Osteoblast (primary cell): ENCODE results near the gene LDB3. TPM values are rescaled to one million over a fixed set of nuclear protein-coding genes. Genes with fewer than 3 reads are reported as not detected.

ENCODE experiments used
- DNase-seq: peaks from one replicate; pipeline ENCODE4 v3.0.0; 2011; ENCODE audit warnings: low spot score, mixed read lengths; ENCODE audit not compliant: insufficient read length; ENCODE audit errors: missing footprints
- H2AFZ ChIP-seq: 2 replicates; pipeline ENCODE4 v1.6.0; 2011; ENCODE audit warnings: mild to moderate bottlenecking, low read length
- H3K27ac ChIP-seq: 2 replicates; pipeline ENCODE4 v1.5.1; 2011; ENCODE audit warnings: mild to moderate bottlenecking, low read depth, low read length, moderate library complexity
- H3K27me3 ChIP-seq: 2 replicates; pipeline ENCODE4 v1.6.0; 2012; ENCODE audit warnings: mild to moderate bottlenecking, control low read depth, inconsistent platforms, low read length, moderate library complexity; ENCODE audit not compliant: insufficient read depth
- H3K36me3 ChIP-seq: 2 replicates; pipeline ENCODE4 v1.5.1; 2011; ENCODE audit warnings: mild to moderate bottlenecking, low read length, control low read depth, moderate library complexity; ENCODE audit not compliant: insufficient read depth
- H3K4me1 ChIP-seq: 2 replicates; pipeline ENCODE4 v1.5.1; 2011; ENCODE audit warnings: mild to moderate bottlenecking, low read length, control low read depth, moderate library complexity; ENCODE audit not compliant: insufficient read depth
- H3K4me2 ChIP-seq: 2 replicates; pipeline ENCODE4 v1.6.0; 2011; ENCODE audit warnings: mild to moderate bottlenecking, low read length; ENCODE audit not compliant: insufficient read depth
- H3K4me3 ChIP-seq: fragments of 200-600 bp; sonication (generic); 3 replicates; pipeline ENCODE4 v1.5.1; 2012; ENCODE audit warnings: mild to moderate bottlenecking, low read length, inconsistent platforms; ENCODE audit not compliant: insufficient read depth
- H3K79me2 ChIP-seq: 2 replicates; pipeline ENCODE4 v1.6.0; 2012; ENCODE audit warnings: mild to moderate bottlenecking, low read length, control low read depth, inconsistent platforms; ENCODE audit not compliant: insufficient read depth
- H3K9me3 ChIP-seq: 2 replicates; pipeline ENCODE4 v1.5.1; 2011; ENCODE audit warnings: low read depth, low read length, control low read depth
- H4K20me1 ChIP-seq: 2 replicates; pipeline ENCODE4 v1.6.0; 2012; ENCODE audit warnings: mild to moderate bottlenecking, low read length, control low read depth; ENCODE audit not compliant: insufficient read depth
- total RNA-seq: library from RNA; depleted of rRNA; stranded (reverse); fragments of >200 nt; gene quantifications from 2 replicates; pipeline ENCODE4 v1.2.3, GENCODE V29; 2012
- TF ChIP-seq, protein P1 (sequence below): IDR thresholded peaks from 2 replicates; pipeline ENCODE4 v1.5.1; 2011; ENCODE audit warnings: mild to moderate bottlenecking, low read depth, low read length, moderate library complexity; ENCODE audit errors: extremely low read depth

LDB3 gene
- total RNA-seq, 1 donor = under 0.01 TPM

DNA sequence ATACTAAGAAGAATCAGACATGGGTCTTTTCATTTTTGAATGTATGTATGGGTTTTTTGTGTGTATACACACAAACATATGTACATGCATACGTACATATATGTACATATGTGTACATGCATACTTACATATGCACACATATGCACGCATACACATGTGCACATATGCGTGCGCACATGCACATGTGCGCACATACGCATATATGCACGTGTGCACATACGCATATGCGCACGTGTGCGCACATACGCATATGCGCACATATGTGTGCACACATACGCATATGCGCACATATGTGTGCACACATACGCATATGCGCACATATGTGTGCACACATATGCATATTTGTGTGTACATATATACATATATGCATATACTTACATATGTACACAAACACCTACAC lies 83.2 kb downstream of the LDB3 start:
- no peak for DNase-seq
- Histone ChIP-seq H3K4me2 (no peak overlapping the region), H3K9me3 (no peaks in the 10 kb centered on the region), H3K36me3 (no peaks in the 10 kb centered on the region), H4K20me1 (peaks cover 4% of the 10 kb centered on the region), H3K27ac (no peak overlapping the region), H3K27me3 (no peaks in the 10 kb centered on the region), H3K4me3 (no peak overlapping the region), H3K79me2 (peaks cover 34% of the 10 kb centered on the region), H2AFZ (no peak overlapping the region), H3K4me1 (peaks cover 15% of the 10 kb centered on the region)
- TF ChIP-seq, protein P1, sequence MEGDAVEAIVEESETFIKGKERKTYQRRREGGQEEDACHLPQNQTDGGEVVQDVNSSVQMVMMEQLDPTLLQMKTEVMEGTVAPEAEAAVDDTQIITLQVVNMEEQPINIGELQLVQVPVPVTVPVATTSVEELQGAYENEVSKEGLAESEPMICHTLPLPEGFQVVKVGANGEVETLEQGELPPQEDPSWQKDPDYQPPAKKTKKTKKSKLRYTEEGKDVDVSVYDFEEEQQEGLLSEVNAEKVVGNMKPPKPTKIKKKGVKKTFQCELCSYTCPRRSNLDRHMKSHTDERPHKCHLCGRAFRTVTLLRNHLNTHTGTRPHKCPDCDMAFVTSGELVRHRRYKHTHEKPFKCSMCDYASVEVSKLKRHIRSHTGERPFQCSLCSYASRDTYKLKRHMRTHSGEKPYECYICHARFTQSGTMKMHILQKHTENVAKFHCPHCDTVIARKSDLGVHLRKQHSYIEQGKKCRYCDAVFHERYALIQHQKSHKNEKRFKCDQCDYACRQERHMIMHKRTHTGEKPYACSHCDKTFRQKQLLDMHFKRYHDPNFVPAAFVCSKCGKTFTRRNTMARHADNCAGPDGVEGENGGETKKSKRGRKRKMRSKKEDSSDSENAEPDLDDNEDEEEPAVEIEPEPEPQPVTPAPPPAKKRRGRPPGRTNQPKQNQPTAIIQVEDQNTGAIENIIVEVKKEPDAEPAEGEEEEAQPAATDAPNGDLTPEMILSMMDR = no peak

DNA sequence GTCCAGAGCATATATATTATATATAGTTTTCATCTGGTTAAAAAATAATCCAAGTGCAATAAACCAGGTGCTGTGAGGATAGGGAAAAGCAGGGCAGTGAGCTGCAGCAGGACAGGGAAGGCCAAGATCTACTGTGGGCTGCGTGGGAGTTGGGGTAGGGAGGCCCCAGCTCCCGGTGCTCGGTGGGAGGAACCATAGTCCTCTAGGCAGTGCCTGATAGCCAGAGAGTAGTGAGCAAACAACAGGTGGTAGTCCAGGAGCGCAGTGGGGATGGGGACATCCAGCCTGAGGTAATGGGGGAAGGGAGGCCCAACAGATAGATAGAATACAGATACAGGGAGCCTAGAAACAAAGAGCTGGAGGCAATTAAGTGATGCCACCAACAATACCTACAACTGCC lies 84.0 kb downstream of the LDB3 start:
- DNase-seq = no peak
- Histone ChIP-seq H3K27ac (no peak overlapping the region), H3K9me3 (no peaks in the 10 kb centered on the region), H2AFZ (no peak overlapping the region), H3K79me2 (peaks cover 38% of the 10 kb centered on the region), H3K4me3 (no peak overlapping the region), H4K20me1 (peaks cover 4% of the 10 kb centered on the region), H3K27me3 (no peaks in the 10 kb centered on the region), H3K36me3 (no peaks in the 10 kb centered on the region), H3K4me2 (no peak overlapping the region), H3K4me1 (peaks cover 15% of the 10 kb centered on the region)
- TF ChIP-seq, protein P1 = no peak

DNA sequence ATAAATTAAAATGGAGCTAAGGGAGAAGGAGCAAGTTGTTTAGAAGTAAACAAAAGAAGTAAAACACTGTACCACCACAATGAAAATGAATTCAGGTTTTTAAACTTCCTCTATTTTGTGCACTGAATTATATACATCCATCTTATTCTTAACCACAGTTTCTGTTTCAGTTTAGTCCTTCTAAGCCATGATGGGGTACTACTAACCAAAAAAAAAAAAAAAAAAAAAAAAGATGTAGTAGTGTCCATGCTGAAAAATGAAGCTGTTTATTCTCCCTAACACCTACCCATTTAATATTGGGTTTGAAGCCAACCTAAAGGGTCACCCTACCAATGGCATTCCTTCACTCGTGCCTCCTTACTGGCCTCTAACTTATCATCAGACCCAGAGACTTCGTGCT lies 84.7 kb downstream of the LDB3 start:
- Histone ChIP-seq H3K79me2 (peaks cover 45% of the 10 kb centered on the region), H3K9me3 (no peaks in the 10 kb centered on the region)
- DNase-seq = no peak

DNA sequence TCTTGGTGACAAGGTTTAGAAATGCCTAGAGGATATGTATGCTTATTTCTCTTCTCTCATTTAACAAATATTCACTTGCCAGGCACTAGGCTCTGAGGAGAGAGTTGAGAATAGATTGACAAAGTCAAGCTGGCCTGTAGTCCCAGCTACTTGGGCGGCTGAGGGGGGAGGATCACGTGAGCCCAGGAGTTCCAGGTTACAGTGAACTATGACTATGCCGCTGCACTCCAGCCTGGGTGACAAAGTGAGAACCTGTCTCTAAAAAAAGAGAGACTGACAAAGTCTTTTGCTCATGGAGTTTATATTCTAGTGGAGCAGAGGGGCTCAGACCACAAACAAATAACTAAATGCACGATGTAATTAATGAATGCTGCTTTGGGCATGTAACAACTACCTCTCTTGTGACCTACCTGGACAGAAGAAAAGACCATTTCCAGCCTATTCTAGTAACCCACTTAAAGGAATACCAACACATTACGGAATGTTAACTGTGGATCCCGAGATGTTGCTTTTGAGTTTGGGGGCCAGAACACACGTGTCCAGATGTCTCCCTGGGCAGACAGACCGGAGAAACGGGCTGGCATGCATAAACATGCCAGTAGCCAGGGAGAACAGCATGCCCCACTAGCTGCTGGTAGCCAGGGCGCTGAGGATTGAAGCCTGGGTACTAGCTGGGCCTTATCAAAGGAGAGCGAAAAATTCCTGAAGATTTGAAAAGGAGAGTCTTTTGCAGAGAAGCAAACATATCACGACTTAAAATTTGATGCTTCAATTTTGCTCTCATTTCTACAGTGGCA lies 85.5 kb downstream of the LDB3 start:
- Histone ChIP-seq H4K20me1 (peaks cover 11% of the 10 kb centered on the region), H2AFZ (no peak overlapping the region), H3K9me3 (no peaks in the 10 kb centered on the region), H3K4me3 (no peak overlapping the region), H3K4me1 (peaks cover 9% of the 10 kb centered on the region), H3K4me2 (no peak overlapping the region), H3K27me3 (no peaks in the 10 kb centered on the region), H3K27ac (no peak overlapping the region), H3K36me3 (no peaks in the 10 kb centered on the region), H3K79me2 (peaks cover 53% of the 10 kb centered on the region)
- no peak for DNase-seq
- TF ChIP-seq, protein P1 = no peak

More for the DNA sequence above, 84.7 kb downstream of the LDB3 start:
- TF ChIP-seq, protein P1 = no peak
- Histone ChIP-seq H3K36me3 (no peaks in the 10 kb centered on the region), H4K20me1 (peaks cover 5% of the 10 kb centered on the region), H3K4me2 (no peak overlapping the region), H2AFZ (no peak overlapping the region), H3K27ac (no peak overlapping the region), H3K4me3 (no peak overlapping the region), H3K4me1 (peaks cover 10% of the 10 kb centered on the region), H3K27me3 (no peaks in the 10 kb centered on the region)
